ENCODE measurements around the gene ABRACL.

- TF ChIP-seq CTCF (IDR thresholded peaks at IDR 0.05; ENCODE audit: control extremely low read depth in 1 of 3, insufficient read depth in 1 of 3, low read depth in 1 of 3, low read length in 3 of 3) (no peak), EZH2 (IDR thresholded peaks at IDR 0.05; ENCODE audit: low read depth, low read length, severe bottlenecking) (no peak), POLR2AphosphoS5 (IDR thresholded peaks at IDR 0.05; ENCODE audit: low read depth, low read length) (no peak), YY1 (IDR thresholded peaks at IDR 0.05; ENCODE audit: low read depth, low read length) (no peak), RFX5 (IDR thresholded peaks at IDR 0.05; ENCODE audit: borderline replicate concordance, low read depth, low read length) (no peak), KDM5A (IDR thresholded peaks at IDR 0.05; ENCODE audit: low read length) (no peak), CHD2 (IDR thresholded peaks at IDR 0.05; ENCODE audit: low read length) (no peak), FOSL1 (IDR thresholded peaks at IDR 0.05; ENCODE audit: insufficient read depth, low read depth, low read length) (no peak), CREB1 (IDR thresholded peaks at IDR 0.05) (no peak), EGR1 (IDR thresholded peaks at IDR 0.05; ENCODE audit: borderline replicate concordance, low read depth, low read length) (no peak), GABPA (IDR thresholded peaks at IDR 0.05; ENCODE audit: borderline replicate concordance, insufficient read depth, low read length) (no peak), MAX (IDR thresholded peaks at IDR 0.05) (no peak), TEAD4 (IDR thresholded peaks at IDR 0.05; ENCODE audit: low read depth, low read length) (no peak)
Measured at GRCh38 chr6:139079018-139079417, 50.5 kb downstream of the ABRACL start.
